K562 (cell line): ENCODE measurements around the gene B3GALNT2. TPM values are rescaled to one million over a fixed set of nuclear protein-coding genes. Genes with fewer than 3 reads are reported as not detected.

Experiments used
- BHLHE40 ChIP-seq: IDR thresholded peaks from 2 replicates; pipeline ENCODE4 v1.6.1; 2011; ENCODE audit warnings: low read length, improper control_type of control experiment
- CHD1 ChIP-seq: fragments of 200-600 bp; sonication (generic); IDR thresholded peaks from one replicate; pipeline ENCODE4 v1.6.1; 2012; ENCODE audit warnings: mild to moderate bottlenecking, moderate library complexity, low read length, inconsistent platforms
- EP300 ChIP-seq: IDR thresholded peaks from 2 replicates; pipeline ENCODE4 v1.6.1; 2012; ENCODE audit warnings: low read length, improper control_type of control experiment
- NEUROD1 ChIP-seq: fragments of 150-350 bp; IDR thresholded peaks from 2 replicates; pipeline ENCODE4 v1.6.1; 2014; ENCODE audit warnings: borderline replicate concordance, low read length, low read depth; ENCODE audit not compliant: partially characterized antibody
- RHOXF2B ChIP-seq: fragments of 250-450 bp; sonication (Bioruptor Pico); conservative IDR thresholded peaks from 2 replicates; pipeline ENCODE4 v1.5.1; 2021
- SMAD3 ChIP-seq: fragments of 450-650 bp; formaldehyde crosslinking; conservative IDR thresholded peaks from 2 replicates; pipeline ENCODE4 v1.4.0; 2020; ENCODE audit warnings: mild to moderate bottlenecking
- SRF ChIP-seq, 2 experiments: fragments of 250-450, 450-650 bp in 1 of 2; sonication (Bioruptor Pico) in 1 of 2; sonication (generic) in 1 of 2; formaldehyde crosslinking; IDR thresholded peaks; 2 replicates each; pipeline versions ENCODE4 v1.5.0 to v1.5.1; 2020 to 2022; ENCODE audit warnings: mild to moderate bottlenecking in 1 of 2, missing genetic modification reagents in 1 of 2
- TOE1 ChIP-seq, 2 experiments: fragments of 450-650 bp in 1 of 2; sonication (generic) in 1 of 2; formaldehyde crosslinking in 1 of 2; IDR thresholded peaks; 2 replicates each; pipeline versions ENCODE4 v1.7.1 to v1.8.0; 2016 to 2022; ENCODE audit warnings: borderline replicate concordance in 2 of 2, mild to moderate bottlenecking in 2 of 2, antibody characterized with exemption in 1 of 2, inconsistent platforms in 1 of 2, low read depth in 1 of 2, missing genetic modification reagents in 1 of 2, moderate library complexity in 1 of 2
- YBX1 ChIP-seq: fragments of 450-650 bp; IDR thresholded peaks from 2 replicates; pipeline ENCODE4 v1.7.1; 2016; ENCODE audit warnings: mild to moderate bottlenecking
- ZMIZ1 ChIP-seq, 2 experiments: fragments of 150-350 bp in 1 of 2; IDR thresholded peaks; 2 replicates each; pipeline ENCODE4 v1.6.1; 2012 to 2016; ENCODE audit warnings: low read depth in 2 of 2, low read length in 2 of 2, mild to moderate bottlenecking in 1 of 2, moderate library complexity in 1 of 2
- ZNF165 ChIP-seq: fragments of 250-450 bp; sonication (Bioruptor Pico); IDR thresholded peaks from 2 replicates; pipeline ENCODE4 v1.4.0; 2020; ENCODE audit warnings: borderline replicate concordance
- ZNF277 ChIP-seq: fragments of 250-450 bp; sonication (Bioruptor Pico); IDR thresholded peaks from 2 replicates; pipeline ENCODE4 v1.8.0; 2022; ENCODE audit warnings: inconsistent platforms, mild to moderate bottlenecking, moderate library complexity, borderline replicate concordance
- polyA plus RNA-seq, 8 experiments: library from polyadenylated mRNA; depleted of rRNA in 4 of 8; stranded (reverse) in 5 of 8; unstranded in 3 of 8; fragments of >200 nt; fragmentation: Nextera tagmentation in 2 of 8; fragmentation: Illumina TruSeq in 1 of 8; extraction: Ambion mirVana in 2 of 8; extraction: Trizol in 1 of 8; gene quantifications; 2 replicates each; pipeline versions ENCODE4 v1.2.1 to v1.2.3, GENCODE V29; 2011 to 2014; ENCODE audit warnings: inconsistent platforms in 1 of 8, missing spikeins in 1 of 8
- total RNA-seq, 7 experiments: library from RNA; depleted of rRNA in 6 of 7; stranded (reverse); fragments of >200 nt in 6 of 7; fragmentation: Illumina TruSeq in 2 of 7; extraction: Trizol in 2 of 7; gene quantifications; 2 replicates each; pipeline versions ENCODE4 v1.2.1 to v1.2.3, GENCODE V29; 2011 to 2021; ENCODE audit warnings: low replicate concordance in 1 of 7
- TF ChIP-seq, protein P1 (sequence below): sonication (generic); formaldehyde crosslinking; IDR thresholded peaks from 2 replicates; pipeline ENCODE4 v1.8.0; 2022; ENCODE audit warnings: missing genetic modification reagents, mild to moderate bottlenecking, moderate library complexity, borderline replicate concordance
- TF ChIP-seq, protein P2 (sequence below): conservative IDR thresholded peaks from 2 replicates; pipeline ENCODE4 v1.6.1; 2011; ENCODE audit warnings: low read depth, mild to moderate bottlenecking, low read length; ENCODE audit not compliant: control insufficient read depth
- TF ChIP-seq, protein P3 (sequence below): fragments of 450-650 bp; formaldehyde crosslinking; conservative IDR thresholded peaks from 2 replicates; pipeline ENCODE4 v1.4.0; 2022; ENCODE audit warnings: mild to moderate bottlenecking, missing genetic modification characterization
- TF ChIP-seq, protein P4 (sequence below): fragments of 450-650 bp; formaldehyde crosslinking; IDR thresholded peaks from 2 replicates; pipeline ENCODE4 v1.4.0; 2020; ENCODE audit warnings: mild to moderate bottlenecking

B3GALNT2 gene
- total and polyA plus RNA-seq, 9 of the 15 experiments (the other 6 are each of a cell fraction or from before 2014, with no cell fraction given) = 2.0 to 31.7 (median 22.9) TPM

- TF ChIP-seq ZMIZ1 (IDR thresholded peaks at IDR 0.05; ENCODE audit: low read depth in 2 of 2, low read length in 2 of 2) (no peak), BHLHE40 (peak; percentile 93), CHD1 (peak; percentile 83), TOE1 (IDR thresholded peaks at IDR 0.05; ENCODE audit: borderline replicate concordance) (peak; percentile 52), TOE1 (CRISPR knock-in tag; IDR thresholded peaks at IDR 0.05; ENCODE audit: borderline replicate concordance, low read depth) (no peak), YBX1 (no peak), RHOXF2B (CRISPR knock-in tag) (no peak), SRF (CRISPR knock-in tag; IDR thresholded peaks at IDR 0.05) (peak in 1 of 2 experiments; percentile 77; a peak in 1 of 4 replicates), ZNF165 (CRISPR knock-in tag) (0 out of 2 replicates have a peak, but pooled peaks have one; percentile 63), SMAD3 (CRISPR knock-in tag) (peak; percentile 62; the same call in 1 of the 2 replicates), NEUROD1 (peak; percentile 23), ZNF277 (CRISPR knock-in tag) (no peak), EP300 (0 out of 2 replicates have a peak, but pooled peaks have one; percentile 21)
- TF ChIP-seq, protein P1, sequence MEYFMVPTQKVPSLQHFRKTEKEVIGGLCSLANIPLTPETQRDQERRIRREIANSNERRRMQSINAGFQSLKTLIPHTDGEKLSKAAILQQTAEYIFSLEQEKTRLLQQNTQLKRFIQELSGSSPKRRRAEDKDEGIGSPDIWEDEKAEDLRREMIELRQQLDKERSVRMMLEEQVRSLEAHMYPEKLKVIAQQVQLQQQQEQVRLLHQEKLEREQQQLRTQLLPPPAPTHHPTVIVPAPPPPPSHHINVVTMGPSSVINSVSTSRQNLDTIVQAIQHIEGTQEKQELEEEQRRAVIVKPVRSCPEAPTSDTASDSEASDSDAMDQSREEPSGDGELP (CRISPR knock-in tag) = peak; percentile 97
- TF ChIP-seq, protein P2, sequence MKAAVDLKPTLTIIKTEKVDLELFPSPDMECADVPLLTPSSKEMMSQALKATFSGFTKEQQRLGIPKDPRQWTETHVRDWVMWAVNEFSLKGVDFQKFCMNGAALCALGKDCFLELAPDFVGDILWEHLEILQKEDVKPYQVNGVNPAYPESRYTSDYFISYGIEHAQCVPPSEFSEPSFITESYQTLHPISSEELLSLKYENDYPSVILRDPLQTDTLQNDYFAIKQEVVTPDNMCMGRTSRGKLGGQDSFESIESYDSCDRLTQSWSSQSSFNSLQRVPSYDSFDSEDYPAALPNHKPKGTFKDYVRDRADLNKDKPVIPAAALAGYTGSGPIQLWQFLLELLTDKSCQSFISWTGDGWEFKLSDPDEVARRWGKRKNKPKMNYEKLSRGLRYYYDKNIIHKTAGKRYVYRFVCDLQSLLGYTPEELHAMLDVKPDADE = peak; percentile 91
- TF ChIP-seq, protein P3, sequence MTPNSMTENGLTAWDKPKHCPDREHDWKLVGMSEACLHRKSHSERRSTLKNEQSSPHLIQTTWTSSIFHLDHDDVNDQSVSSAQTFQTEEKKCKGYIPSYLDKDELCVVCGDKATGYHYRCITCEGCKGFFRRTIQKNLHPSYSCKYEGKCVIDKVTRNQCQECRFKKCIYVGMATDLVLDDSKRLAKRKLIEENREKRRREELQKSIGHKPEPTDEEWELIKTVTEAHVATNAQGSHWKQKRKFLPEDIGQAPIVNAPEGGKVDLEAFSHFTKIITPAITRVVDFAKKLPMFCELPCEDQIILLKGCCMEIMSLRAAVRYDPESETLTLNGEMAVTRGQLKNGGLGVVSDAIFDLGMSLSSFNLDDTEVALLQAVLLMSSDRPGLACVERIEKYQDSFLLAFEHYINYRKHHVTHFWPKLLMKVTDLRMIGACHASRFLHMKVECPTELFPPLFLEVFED = peak; percentile 64; the same call in 1 of the 2 replicates
- TF ChIP-seq, protein P4, sequence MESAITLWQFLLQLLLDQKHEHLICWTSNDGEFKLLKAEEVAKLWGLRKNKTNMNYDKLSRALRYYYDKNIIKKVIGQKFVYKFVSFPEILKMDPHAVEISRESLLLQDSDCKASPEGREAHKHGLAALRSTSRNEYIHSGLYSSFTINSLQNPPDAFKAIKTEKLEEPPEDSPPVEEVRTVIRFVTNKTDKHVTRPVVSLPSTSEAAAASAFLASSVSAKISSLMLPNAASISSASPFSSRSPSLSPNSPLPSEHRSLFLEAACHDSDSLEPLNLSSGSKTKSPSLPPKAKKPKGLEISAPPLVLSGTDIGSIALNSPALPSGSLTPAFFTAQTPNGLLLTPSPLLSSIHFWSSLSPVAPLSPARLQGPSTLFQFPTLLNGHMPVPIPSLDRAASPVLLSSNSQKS (CRISPR knock-in tag) = no peak
Measured at GRCh38 chr1:235504494-235505222, 406 bp upstream of the B3GALNT2 start (continued).
